Forelimb muscle (tissue), 1 donor: ENCODE measurements around the gene TCEAL3. TPM values are rescaled to one million over a fixed set of nuclear protein-coding genes. Genes with fewer than 3 reads are reported as not detected.
"Not testable (repeated sequence)": the region's sequence is repeated elsewhere in the genome, so short reads cannot be mapped to it uniquely, and the experiment has no call there.

Experiments used
- DNase-seq: peaks from one replicate; pipeline ENCODE4 v3.0.0-alpha.2; 2013; ENCODE audit warnings: low read depth
- polyA plus RNA-seq: library from polyadenylated mRNA; unstranded; fragments of 120-200 nt; gene quantifications from one replicate; pipeline ENCODE4 v1.2.1, GENCODE V29; 2013; ENCODE audit not compliant: insufficient read length

The TCEAL3 gene
- 9.4 TPM for polyA plus RNA-seq

- no peak for DNase-seq
Observed at GRCh38 chrX:103607364-103608305, at the start of gene TCEAL3. TSS of gene TCEAL3 (plus strand) at chrX:103607963. CDS start at chrX:103609065, 1,102 bp downstream.

GRCh38 chrX:103560256-103560655, 47.5 kb upstream of the TCEAL3 start:
- DNase-seq = no peak

GRCh38 chrX:103562801-103563200, 45.0 kb upstream of the TCEAL3 start:
- DNase-seq = no peak

- no peak for DNase-seq
Observed at GRCh38 chrX:103565197-103565596, 42.6 kb upstream of the TCEAL3 start.

GRCh38 chrX:103565752-103566151, 42.0 kb upstream of the TCEAL3 start:
- no peak for DNase-seq

GRCh38 chrX:103571121-103571520, 36.6 kb upstream of the TCEAL3 start:
- DNase-seq = no peak

GRCh38 chrX:103571726-103572125, 36.0 kb upstream of the TCEAL3 start:
- no peak for DNase-seq

GRCh38 chrX:103573202-103573601, 34.6 kb upstream of the TCEAL3 start:
- DNase-seq = no peak

- DNase-seq = no peak
Observed at GRCh38 chrX:103584596-103584995, 23.2 kb upstream of the TCEAL3 start.

- DNase-seq = no peak
Observed at GRCh38 chrX:103585411-103586313, 22.1 kb upstream of the TCEAL3 start, which contains the start of gene TCEAL4. TSS of gene TCEAL4 (plus strand) at chrX:103585515. CDS start at chrX:103586676, 1,161 bp downstream.

GRCh38 chrX:103586314-103586646, 21.5 kb upstream of the TCEAL3 start:
- DNase-seq = no peak

- no peak for DNase-seq
Observed at GRCh38 chrX:103586659-103587058, 21.1 kb upstream of the TCEAL3 start.

GRCh38 chrX:103592295-103592694, 15.5 kb upstream of the TCEAL3 start:
- DNase-seq = not testable (repeated sequence)

GRCh38 chrX:103595202-103595601, 12.6 kb upstream of the TCEAL3 start:
- not testable (repeated sequence) for DNase-seq

GRCh38 chrX:103608306-103608963, 672 bp downstream of the TCEAL3 start:
- no peak for DNase-seq

- DNase-seq = no peak
Observed at GRCh38 chrX:103610282-103610681, 2.5 kb downstream of the TCEAL3 start.

GRCh38 chrX:103613362-103613890, 5.7 kb downstream of the TCEAL3 start:
- no peak for DNase-seq

GRCh38 chrX:103614999-103615398, 7.2 kb downstream of the TCEAL3 start:
- DNase-seq = no peak

GRCh38 chrX:103615781-103616371, 8.1 kb downstream of the TCEAL3 start:
- no peak for DNase-seq

GRCh38 chrX:103616676-103617186, 9.0 kb downstream of the TCEAL3 start:
- DNase-seq = no peak

- DNase-seq = no peak
Observed at GRCh38 chrX:103624111-103624510, 16.3 kb downstream of the TCEAL3 start.
